GM19463 (cell line): Measurements from ENCODE around the gene FAM110C.

Experiments used
- ATAC-seq: cut with Tn5 transposase; IDR thresholded peaks from one replicate; pipeline ENCODE4 v1.9.1; 2021; ENCODE audit warnings: mild to moderate bottlenecking, moderate library complexity; ENCODE audit not compliant: unreplicated experiment

FAM110C gene

GRCh38 chr2:10222-10875 is 36.0 kb downstream of the FAM110C start:
- no peak for ATAC-seq
